ENCODE results near the gene PAQR9. TPM values are rescaled to one million over a fixed set of nuclear protein-coding genes. Genes with fewer than 3 reads are reported as not detected.

The PAQR9 gene
- total and polyA plus RNA-seq, 9 of the 15 experiments (the other 6 are each of a cell fraction or from before 2014, with no cell fraction given), result 0.04 to 0.58 (median 0.22) TPM

DNA sequence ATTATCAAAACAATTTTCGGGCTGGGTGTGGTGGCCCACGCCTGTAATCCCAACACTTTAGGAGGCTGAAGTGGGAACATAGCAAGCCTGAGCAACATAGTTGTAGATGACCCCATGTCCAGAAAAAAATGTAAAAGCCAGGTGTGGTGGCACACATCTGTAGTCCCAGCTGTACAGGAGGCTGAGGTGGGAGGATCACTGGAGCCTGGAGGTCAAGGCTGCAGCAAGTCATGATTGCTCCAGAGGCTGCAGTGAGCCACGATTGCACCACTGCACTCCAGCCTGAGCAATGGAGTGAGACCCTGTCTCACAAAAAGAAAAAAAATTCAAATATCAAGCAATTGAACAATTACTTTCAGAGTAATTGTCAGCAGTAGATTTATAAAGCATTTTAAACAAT is 8.0 kb upstream of the PAQR9 start:
- Histone ChIP-seq H3K79me2 (ENCODE audit: control insufficient read depth, insufficient read depth, low read length) (no peaks in the 10 kb centered on the region), H3K9me1 (ENCODE audit: control insufficient read depth, insufficient read depth, low read length) (no peaks in the 10 kb centered on the region), H3K4me2 (ENCODE audit: insufficient read depth, low read length) (no peak overlapping the region), H3K9me3 (replicated peaks; ENCODE audit: control insufficient read depth, insufficient read depth, low read depth, low read length) (no peaks in the 10 kb centered on the region), H3K9ac (ENCODE audit: insufficient read depth in 1 of 2, low read depth in 2 of 2, low read length in 2 of 2) (no peak overlapping the region), H3K4me3 (no peak overlapping the region), H3K27ac (ENCODE audit: extremely low read depth, low read depth, low read length) (no peak overlapping the region), H3K36me3 (ENCODE audit: control insufficient read depth, insufficient read depth, low read length) (no peaks in the 10 kb centered on the region), H3K4me1 (replicated peaks in 1 of 2; ENCODE audit: control insufficient read depth in 2 of 2, insufficient read depth in 2 of 2, low read length in 2 of 2) (peaks cover 9 to 17% of the 10 kb centered on the region in 2 experiments; a peak in 4 of 5 replicates), H2AFZ (ENCODE audit: low read depth, low read length) (no peak overlapping the region), H3K27me3 (ENCODE audit: control insufficient read depth in 2 of 2, insufficient read depth in 2 of 2, low read length in 2 of 2) (no peaks in the 10 kb centered on the region), H4K20me1 (replicated peaks; ENCODE audit: control insufficient read depth, insufficient read depth, low read length) (no peaks in the 10 kb centered on the region)
- no peak for ATAC-seq
- no peak for DNase-seq (ENCODE audit: extremely low read depth in 1 of 4, low spot score in 3 of 4)
- in situ Hi-C loops (cut with MboI), result no loop called here
- FAIRE-seq, result no peak
- CTCF ChIA-PET (ENCODE audit: low intra/inter-chr PET ratio), result no interaction called here
- TF ChIP-seq HDAC3 (IDR thresholded peaks at IDR 0.05; ENCODE audit: borderline replicate concordance, partially characterized antibody), result no peak
- no peak for TF ChIP-seq XRCC4 (IDR thresholded peaks at IDR 0.05; ENCODE audit: extremely low read depth, insufficient read depth, insufficient read length)
- TF ChIP-seq, protein P1, sequence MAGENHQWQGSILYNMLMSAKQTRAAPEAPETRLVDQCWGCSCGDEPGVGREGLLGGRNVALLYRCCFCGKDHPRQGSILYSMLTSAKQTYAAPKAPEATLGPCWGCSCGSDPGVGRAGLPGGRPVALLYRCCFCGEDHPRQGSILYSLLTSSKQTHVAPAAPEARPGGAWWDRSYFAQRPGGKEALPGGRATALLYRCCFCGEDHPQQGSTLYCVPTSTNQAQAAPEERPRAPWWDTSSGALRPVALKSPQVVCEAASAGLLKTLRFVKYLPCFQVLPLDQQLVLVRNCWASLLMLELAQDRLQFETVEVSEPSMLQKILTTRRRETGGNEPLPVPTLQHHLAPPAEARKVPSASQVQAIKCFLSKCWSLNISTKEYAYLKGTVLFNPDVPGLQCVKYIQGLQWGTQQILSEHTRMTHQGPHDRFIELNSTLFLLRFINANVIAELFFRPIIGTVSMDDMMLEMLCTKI (IDR thresholded peaks at IDR 0.05; ENCODE audit: partially characterized antibody), result no peak
- no peak for TF ChIP-seq NFIC (IDR thresholded peaks at IDR 0.05)
- TF ChIP-seq ZNF551 (CRISPR knock-in tag; IDR thresholded peaks at IDR 0.05), result no peak
- TF ChIP-seq ZNF766 (CRISPR knock-in tag; conservative IDR thresholded peaks at IDR 0.05), result no peak
- TF ChIP-seq CCNT2 (IDR thresholded peaks at IDR 0.05; ENCODE audit: borderline replicate concordance, extremely low read depth, insufficient read length, low read depth, low read length), result no peak
- TF ChIP-seq, protein P2, sequence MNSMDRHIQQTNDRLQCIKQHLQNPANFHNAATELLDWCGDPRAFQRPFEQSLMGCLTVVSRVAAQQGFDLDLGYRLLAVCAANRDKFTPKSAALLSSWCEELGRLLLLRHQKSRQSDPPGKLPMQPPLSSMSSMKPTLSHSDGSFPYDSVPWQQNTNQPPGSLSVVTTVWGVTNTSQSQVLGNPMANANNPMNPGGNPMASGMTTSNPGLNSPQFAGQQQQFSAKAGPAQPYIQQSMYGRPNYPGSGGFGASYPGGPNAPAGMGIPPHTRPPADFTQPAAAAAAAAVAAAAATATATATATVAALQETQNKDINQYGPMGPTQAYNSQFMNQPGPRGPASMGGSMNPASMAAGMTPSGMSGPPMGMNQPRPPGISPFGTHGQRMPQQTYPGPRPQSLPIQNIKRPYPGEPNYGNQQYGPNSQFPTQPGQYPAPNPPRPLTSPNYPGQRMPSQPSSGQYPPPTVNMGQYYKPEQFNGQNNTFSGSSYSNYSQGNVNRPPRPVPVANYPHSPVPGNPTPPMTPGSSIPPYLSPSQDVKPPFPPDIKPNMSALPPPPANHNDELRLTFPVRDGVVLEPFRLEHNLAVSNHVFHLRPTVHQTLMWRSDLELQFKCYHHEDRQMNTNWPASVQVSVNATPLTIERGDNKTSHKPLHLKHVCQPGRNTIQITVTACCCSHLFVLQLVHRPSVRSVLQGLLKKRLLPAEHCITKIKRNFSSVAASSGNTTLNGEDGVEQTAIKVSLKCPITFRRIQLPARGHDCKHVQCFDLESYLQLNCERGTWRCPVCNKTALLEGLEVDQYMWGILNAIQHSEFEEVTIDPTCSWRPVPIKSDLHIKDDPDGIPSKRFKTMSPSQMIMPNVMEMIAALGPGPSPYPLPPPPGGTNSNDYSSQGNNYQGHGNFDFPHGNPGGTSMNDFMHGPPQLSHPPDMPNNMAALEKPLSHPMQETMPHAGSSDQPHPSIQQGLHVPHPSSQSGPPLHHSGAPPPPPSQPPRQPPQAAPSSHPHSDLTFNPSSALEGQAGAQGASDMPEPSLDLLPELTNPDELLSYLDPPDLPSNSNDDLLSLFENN (IDR thresholded peaks at IDR 0.05; ENCODE audit: low read depth in 2 of 2, low read length in 2 of 2), result no peak
- TF ChIP-seq SOX6 (IDR thresholded peaks at IDR 0.05), result no peak
- no peak for TF ChIP-seq RFX1 (IDR thresholded peaks at IDR 0.05)
- no peak for TF ChIP-seq ERF (CRISPR knock-in tag; IDR thresholded peaks at IDR 0.05)
- no peak for TF ChIP-seq MTA3 (IDR thresholded peaks at IDR 0.05; ENCODE audit: borderline replicate concordance)
- TF ChIP-seq TAL1 (IDR thresholded peaks at IDR 0.05), result no peak
- no peak for TF ChIP-seq FOXJ2 (tag; IDR thresholded peaks at IDR 0.05)
- TF ChIP-seq, protein P3, sequence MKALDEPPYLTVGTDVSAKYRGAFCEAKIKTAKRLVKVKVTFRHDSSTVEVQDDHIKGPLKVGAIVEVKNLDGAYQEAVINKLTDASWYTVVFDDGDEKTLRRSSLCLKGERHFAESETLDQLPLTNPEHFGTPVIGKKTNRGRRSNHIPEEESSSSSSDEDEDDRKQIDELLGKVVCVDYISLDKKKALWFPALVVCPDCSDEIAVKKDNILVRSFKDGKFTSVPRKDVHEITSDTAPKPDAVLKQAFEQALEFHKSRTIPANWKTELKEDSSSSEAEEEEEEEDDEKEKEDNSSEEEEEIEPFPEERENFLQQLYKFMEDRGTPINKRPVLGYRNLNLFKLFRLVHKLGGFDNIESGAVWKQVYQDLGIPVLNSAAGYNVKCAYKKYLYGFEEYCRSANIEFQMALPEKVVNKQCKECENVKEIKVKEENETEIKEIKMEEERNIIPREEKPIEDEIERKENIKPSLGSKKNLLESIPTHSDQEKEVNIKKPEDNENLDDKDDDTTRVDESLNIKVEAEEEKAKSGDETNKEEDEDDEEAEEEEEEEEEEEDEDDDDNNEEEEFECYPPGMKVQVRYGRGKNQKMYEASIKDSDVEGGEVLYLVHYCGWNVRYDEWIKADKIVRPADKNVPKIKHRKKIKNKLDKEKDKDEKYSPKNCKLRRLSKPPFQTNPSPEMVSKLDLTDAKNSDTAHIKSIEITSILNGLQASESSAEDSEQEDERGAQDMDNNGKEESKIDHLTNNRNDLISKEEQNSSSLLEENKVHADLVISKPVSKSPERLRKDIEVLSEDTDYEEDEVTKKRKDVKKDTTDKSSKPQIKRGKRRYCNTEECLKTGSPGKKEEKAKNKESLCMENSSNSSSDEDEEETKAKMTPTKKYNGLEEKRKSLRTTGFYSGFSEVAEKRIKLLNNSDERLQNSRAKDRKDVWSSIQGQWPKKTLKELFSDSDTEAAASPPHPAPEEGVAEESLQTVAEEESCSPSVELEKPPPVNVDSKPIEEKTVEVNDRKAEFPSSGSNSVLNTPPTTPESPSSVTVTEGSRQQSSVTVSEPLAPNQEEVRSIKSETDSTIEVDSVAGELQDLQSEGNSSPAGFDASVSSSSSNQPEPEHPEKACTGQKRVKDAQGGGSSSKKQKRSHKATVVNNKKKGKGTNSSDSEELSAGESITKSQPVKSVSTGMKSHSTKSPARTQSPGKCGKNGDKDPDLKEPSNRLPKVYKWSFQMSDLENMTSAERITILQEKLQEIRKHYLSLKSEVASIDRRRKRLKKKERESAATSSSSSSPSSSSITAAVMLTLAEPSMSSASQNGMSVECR (CRISPR knock-in tag; IDR thresholded peaks at IDR 0.05), result no peak
- POLR2A ChIA-PET, result interaction anchor here (1.0 to 1.2 kb wide), 2 partner anchors 9 to 10 kb away, joined by 3 to 5 read pairs; no protein-coding TSS in a partner anchor
- intact Hi-C loops (cut with micrococcal nuclease), result no loop called here
- WGBS (ENCODE audit: insufficient coverage, low coverage, missing lambda C conversion rate), result 53% methylated on average over 3 of the region's 3 CpGs
- no TSS peak for BruUV-seq (replicated peaks)

All from K562 (cell line).